ENCODE results near the gene ROS1.

DNA sequence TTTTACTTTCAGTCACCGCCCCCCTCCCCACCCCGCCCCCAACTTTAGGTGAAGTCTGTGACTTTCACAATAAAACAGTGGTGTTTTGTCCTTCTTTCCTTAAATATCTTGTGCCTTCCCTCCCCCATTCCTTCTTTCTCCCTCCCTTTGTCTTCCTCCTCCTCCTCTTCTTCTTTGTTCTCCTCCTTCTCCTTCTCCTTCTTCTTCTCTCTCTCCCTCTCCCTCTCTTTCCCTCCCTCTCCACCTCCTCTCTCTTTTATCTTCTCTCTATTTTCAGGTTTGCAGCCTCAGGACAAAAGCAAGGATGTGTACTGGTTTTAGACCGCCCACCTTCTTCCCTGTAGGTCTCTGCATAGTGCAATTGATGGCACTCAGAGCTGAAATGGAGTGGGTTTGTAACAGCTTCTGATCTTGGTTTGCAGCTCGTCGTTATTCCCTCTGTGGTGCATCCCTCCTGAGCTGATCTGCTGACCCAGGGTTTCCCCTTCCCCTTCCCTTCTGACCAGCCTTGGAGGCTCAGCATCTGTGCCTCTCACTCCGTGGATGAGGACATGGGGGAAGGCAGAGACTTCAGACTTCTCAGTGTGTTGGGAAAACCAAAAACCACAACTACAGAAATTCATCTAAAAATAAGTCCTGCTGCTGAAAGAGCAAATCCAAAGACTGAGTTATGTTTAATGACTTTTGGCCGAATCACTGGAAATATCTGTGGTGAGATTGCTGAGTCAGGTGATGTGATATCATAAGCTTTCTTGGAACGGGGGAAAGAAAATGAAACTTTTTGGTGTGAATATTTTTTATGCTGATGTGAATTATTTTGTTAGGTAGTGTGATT, 153.5 kb downstream of the ROS1 start:
- TF ChIP-seq, protein P1, sequence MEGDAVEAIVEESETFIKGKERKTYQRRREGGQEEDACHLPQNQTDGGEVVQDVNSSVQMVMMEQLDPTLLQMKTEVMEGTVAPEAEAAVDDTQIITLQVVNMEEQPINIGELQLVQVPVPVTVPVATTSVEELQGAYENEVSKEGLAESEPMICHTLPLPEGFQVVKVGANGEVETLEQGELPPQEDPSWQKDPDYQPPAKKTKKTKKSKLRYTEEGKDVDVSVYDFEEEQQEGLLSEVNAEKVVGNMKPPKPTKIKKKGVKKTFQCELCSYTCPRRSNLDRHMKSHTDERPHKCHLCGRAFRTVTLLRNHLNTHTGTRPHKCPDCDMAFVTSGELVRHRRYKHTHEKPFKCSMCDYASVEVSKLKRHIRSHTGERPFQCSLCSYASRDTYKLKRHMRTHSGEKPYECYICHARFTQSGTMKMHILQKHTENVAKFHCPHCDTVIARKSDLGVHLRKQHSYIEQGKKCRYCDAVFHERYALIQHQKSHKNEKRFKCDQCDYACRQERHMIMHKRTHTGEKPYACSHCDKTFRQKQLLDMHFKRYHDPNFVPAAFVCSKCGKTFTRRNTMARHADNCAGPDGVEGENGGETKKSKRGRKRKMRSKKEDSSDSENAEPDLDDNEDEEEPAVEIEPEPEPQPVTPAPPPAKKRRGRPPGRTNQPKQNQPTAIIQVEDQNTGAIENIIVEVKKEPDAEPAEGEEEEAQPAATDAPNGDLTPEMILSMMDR (IDR thresholded peaks at IDR 0.05 in 8 of 11, conservative IDR thresholded peaks at IDR 0.05 in 3 of 11), result no peak
- TF ChIP-seq POLR2A (IDR thresholded peaks at IDR 0.05) (no peak), POLR2AphosphoS5 (IDR thresholded peaks at IDR 0.05) (no peak)
